Epithelial cell of esophagus (primary cell): ENCODE data around the gene SLC22A2.
A peak's percentile ranks its signal among the peaks of the same experiment; 100 is the strongest.

Experiments
- DNase-seq: peaks from one replicate; pipeline ENCODE4 v3.0.0; 2010; ENCODE audit warnings: low read depth
- H3K4me3 ChIP-seq: 2 replicates; pipeline ENCODE4 v1.5.1; 2011; ENCODE audit warnings: mild to moderate bottlenecking, low read length, control low read depth
- CTCF ChIP-seq: IDR thresholded peaks from 2 replicates; pipeline ENCODE4 v1.5.1; 2011; ENCODE audit warnings: low read depth, mild to moderate bottlenecking, low read length, control low read depth, inconsistent platforms; ENCODE audit not compliant: insufficient read depth; ENCODE audit errors: missing control alignments

The SLC22A2 gene

GRCh38 chr6:160252073-160252813 is 6.4 kb downstream of the SLC22A2 start:
- DNase-seq: peak; percentile 27
- TF ChIP-seq CTCF: no peak
- H3K4me3 ChIP-seq: no peak overlapping the region

GRCh38 chr6:160249671-160250070 is 8.9 kb downstream of the SLC22A2 start:
- peak; percentile 62 for DNase-seq
- H3K4me3 ChIP-seq: no peak overlapping the region
- TF ChIP-seq CTCF: no peak

GRCh38 chr6:160248538-160248937 is 10.1 kb downstream of the SLC22A2 start:
- DNase-seq: peak; percentile 90
- H3K4me3 ChIP-seq: no peak overlapping the region
- TF ChIP-seq CTCF: no peak

GRCh38 chr6:160247457-160247883 is 11.2 kb downstream of the SLC22A2 start:
- H3K4me3 ChIP-seq: no peak overlapping the region
- no peak for TF ChIP-seq CTCF
- DNase-seq: no peak

GRCh38 chr6:160240691-160241084 is 17.9 kb downstream of the SLC22A2 start:
- TF ChIP-seq CTCF: no peak

GRCh38 chr6:160239929-160240690 is 18.5 kb downstream of the SLC22A2 start:
- no peak for DNase-seq
- no peak for TF ChIP-seq CTCF
- H3K4me3 ChIP-seq: no peak overlapping the region

More at GRCh38 chr6:160240691-160241084, 17.9 kb downstream of the SLC22A2 start:
- DNase-seq: no peak
- no peak overlapping the region for H3K4me3 ChIP-seq
